ENCODE results near the gene CACNA2D4.

- no peak for TF ChIP-seq CTCF (IDR thresholded peaks at IDR 0.05)
- TF ChIP-seq POLR2A (IDR thresholded peaks at IDR 0.05): no peak
Measured at GRCh38 chr12:1814266-1814665, 104.2 kb downstream of the CACNA2D4 start.

All from sigmoid colon (tissue), 3 donors.